ENCODE measurements around the gene FBXL13.

DNA sequence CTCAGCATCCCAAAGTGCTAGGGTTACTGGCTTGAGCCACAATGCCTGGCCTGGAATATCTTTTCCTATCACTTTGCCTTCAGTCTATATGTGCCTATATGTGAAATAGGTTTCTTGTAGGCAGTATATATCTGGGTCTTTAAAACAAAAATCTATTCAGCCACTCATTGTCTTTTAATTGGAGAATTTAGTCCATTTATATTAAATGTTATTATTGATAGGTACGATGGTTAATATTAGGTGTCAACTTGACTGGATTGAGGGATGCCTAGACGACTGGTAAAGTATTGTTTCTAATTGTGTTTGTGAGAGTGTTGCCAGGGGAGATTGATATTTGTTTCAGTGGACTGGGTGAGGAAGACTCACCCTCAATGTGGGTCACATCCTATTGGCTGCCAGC lies 73.4 kb downstream of the FBXL13 start:
- TF ChIP-seq, protein P1, sequence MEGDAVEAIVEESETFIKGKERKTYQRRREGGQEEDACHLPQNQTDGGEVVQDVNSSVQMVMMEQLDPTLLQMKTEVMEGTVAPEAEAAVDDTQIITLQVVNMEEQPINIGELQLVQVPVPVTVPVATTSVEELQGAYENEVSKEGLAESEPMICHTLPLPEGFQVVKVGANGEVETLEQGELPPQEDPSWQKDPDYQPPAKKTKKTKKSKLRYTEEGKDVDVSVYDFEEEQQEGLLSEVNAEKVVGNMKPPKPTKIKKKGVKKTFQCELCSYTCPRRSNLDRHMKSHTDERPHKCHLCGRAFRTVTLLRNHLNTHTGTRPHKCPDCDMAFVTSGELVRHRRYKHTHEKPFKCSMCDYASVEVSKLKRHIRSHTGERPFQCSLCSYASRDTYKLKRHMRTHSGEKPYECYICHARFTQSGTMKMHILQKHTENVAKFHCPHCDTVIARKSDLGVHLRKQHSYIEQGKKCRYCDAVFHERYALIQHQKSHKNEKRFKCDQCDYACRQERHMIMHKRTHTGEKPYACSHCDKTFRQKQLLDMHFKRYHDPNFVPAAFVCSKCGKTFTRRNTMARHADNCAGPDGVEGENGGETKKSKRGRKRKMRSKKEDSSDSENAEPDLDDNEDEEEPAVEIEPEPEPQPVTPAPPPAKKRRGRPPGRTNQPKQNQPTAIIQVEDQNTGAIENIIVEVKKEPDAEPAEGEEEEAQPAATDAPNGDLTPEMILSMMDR (IDR thresholded peaks at IDR 0.05) = no peak
- TF ChIP-seq POLR2A (IDR thresholded peaks at IDR 0.05) = no peak
